Type B pancreatic cell (in vitro differentiated cells): ENCODE measurements around the gene TNFRSF6B. TPM values are rescaled to one million over a fixed set of nuclear protein-coding genes. Genes with fewer than 3 reads are reported as not detected.

Experiments used
- DNase-seq: peaks from one replicate; pipeline ENCODE4 v3.0.0; 2021; ENCODE audit warnings: mixed read lengths; ENCODE audit not compliant: unreplicated experiment; ENCODE audit errors: extremely low spot score
- H3K27ac Mint-ChIP-seq: 2 replicates; pipeline ENCODE4 v1.8.0; 2021; ENCODE audit warnings: mild to moderate bottlenecking, mixed read lengths
- H3K27me3 Mint-ChIP-seq: 2 replicates; pipeline ENCODE4 v1.8.0; 2021; ENCODE audit warnings: mixed read lengths
- H3K36me3 Mint-ChIP-seq: 2 replicates; pipeline ENCODE4 v1.8.0; 2021; ENCODE audit warnings: mixed read lengths
- H3K4me1 Mint-ChIP-seq: one replicate; pipeline ENCODE4 v1.8.0; 2021; ENCODE audit warnings: mixed read lengths; ENCODE audit not compliant: unreplicated experiment
- H3K4me3 Mint-ChIP-seq: 2 replicates; pipeline ENCODE4 v1.8.0; 2021; ENCODE audit warnings: mild to moderate bottlenecking, mixed read lengths
- H3K9me3 Mint-ChIP-seq: 2 replicates; pipeline ENCODE4 v1.8.0; 2021; ENCODE audit warnings: mixed read lengths
- CTCF ChIP-seq: fragments of 200-600 bp; sonication (generic); conservative IDR thresholded peaks from 2 replicates; pipeline ENCODE4 v1.5.0; 2021; ENCODE audit warnings: antibody characterized with exemption, mild to moderate bottlenecking
- total RNA-seq: library from RNA; stranded (reverse); gene quantifications from 2 replicates; pipeline ENCODE4 v1.2.1, GENCODE V29; 2021; ENCODE audit warnings: low replicate concordance

The TNFRSF6B gene
- total RNA-seq, 1 donor from 2014 or later: not detected

GRCh38 chr20:63690003-63690897 is 6.2 kb upstream of the TNFRSF6B start:
- no peaks in the 10 kb centered on the region for H3K36me3 Mint-ChIP-seq

GRCh38 chr20:63690898-63691710 is 5.3 kb upstream of the TNFRSF6B start:
- Mint-ChIP-seq H3K36me3 (no peaks in the 10 kb centered on the region), H3K27ac (no peak overlapping the region), H3K27me3 (no peaks in the 10 kb centered on the region), H3K4me1 (no peaks in the 10 kb centered on the region), H3K4me3 (no peak overlapping the region), H3K9me3 (no peaks in the 10 kb centered on the region)
- no peak for TF ChIP-seq CTCF
- no peak for DNase-seq

More at GRCh38 chr20:63690003-63690897, 6.2 kb upstream of the TNFRSF6B start:
- Mint-ChIP-seq H3K9me3 (no peaks in the 10 kb centered on the region), H3K27me3 (no peaks in the 10 kb centered on the region), H3K4me1 (no peaks in the 10 kb centered on the region), H3K4me3 (no peak overlapping the region), H3K27ac (no peak overlapping the region)
- TF ChIP-seq CTCF: no peak
- no peak for DNase-seq

- H3K27ac Mint-ChIP-seq: no peak overlapping the region
These were observed 4.6 kb upstream of the TNFRSF6B start for GRCh38 chr20:63691711-63692435.

GRCh38 chr20:63692436-63693082 is 3.9 kb upstream of the TNFRSF6B start:
- DNase-seq: no peak
- no peaks in the 10 kb centered on the region for H3K9me3 Mint-ChIP-seq
- no peaks in the 10 kb centered on the region for H3K36me3 Mint-ChIP-seq
- H3K27me3 Mint-ChIP-seq: no peaks in the 10 kb centered on the region
- no peaks in the 10 kb centered on the region for H3K4me1 Mint-ChIP-seq
- no peak overlapping the region for H3K27ac Mint-ChIP-seq
- H3K4me3 Mint-ChIP-seq: no peak overlapping the region
- no peak for TF ChIP-seq CTCF

More at GRCh38 chr20:63691711-63692435, 4.6 kb upstream of the TNFRSF6B start:
- Mint-ChIP-seq H3K36me3 (no peaks in the 10 kb centered on the region), H3K4me1 (no peaks in the 10 kb centered on the region), H3K4me3 (no peak overlapping the region), H3K27me3 (no peaks in the 10 kb centered on the region), H3K9me3 (no peaks in the 10 kb centered on the region)
- no peak for TF ChIP-seq CTCF
- DNase-seq: no peak
